IMR-90 (cell line): ENCODE results near the gene CDH13. TPM values are rescaled to one million over a fixed set of nuclear protein-coding genes. Genes with fewer than 3 reads are reported as not detected.

ENCODE experiments used
- ATAC-seq: fragments of 200-7000 bp; cut with Tn5 transposase; 2 replicates; pipeline ENCODE4 v1.9.1; 2020; ENCODE audit warnings: low read depth, mild to moderate bottlenecking, moderate library complexity
- BruUV-seq: library from RNA; stranded (reverse); fragments of 400-500 nt; replicated peaks from 2 replicates; lab custom pipeline; 2021; lab: Mats Ljungman, UMichigan
- CTCF ChIA-PET: fragments of 300-600 bp; formaldehyde crosslinking; extraction: SDS; loops from one replicate; lab custom pipeline; 2021; ENCODE audit warnings: antibody characterized with exemption; lab: Yijun Ruan, JAX
- POLR2A ChIA-PET: fragments of 300-600 bp; sonication (Branson Sonifier 250); formaldehyde crosslinking; loops from one replicate; lab custom pipeline; 2022; ENCODE audit warnings: antibody characterized with exemption; ENCODE audit not compliant: unreplicated experiment; lab: Charles Lee
- DNase-seq: peaks from one replicate; pipeline ENCODE4 v3.0.0; 2013
- H2AFZ ChIP-seq: replicated peaks from 2 replicates; pipeline ENCODE3; 2013; ENCODE audit warnings: low read length, mild to moderate bottlenecking; ENCODE audit not compliant: poor library complexity
- H2AK5ac ChIP-seq: 2 replicates; pipeline ENCODE4 v1.6.1; 2013; ENCODE audit warnings: low read depth, low read length, inconsistent platforms
- H2AK9ac ChIP-seq: replicated peaks from 2 replicates; pipeline ENCODE3; 2013; ENCODE audit warnings: mild to moderate bottlenecking, low read depth, low read length, moderate library complexity; ENCODE audit not compliant: poor library complexity
- H2BK120ac ChIP-seq: 2 replicates; pipeline ENCODE4 v1.6.1; 2013; ENCODE audit warnings: low read depth, low read length, inconsistent platforms
- H2BK15ac ChIP-seq: 3 replicates; pipeline ENCODE4 v1.6.1; 2013; ENCODE audit warnings: low read depth, low read length, inconsistent platforms
- H2BK20ac ChIP-seq: 2 replicates; pipeline ENCODE4 v1.6.1; 2013; ENCODE audit warnings: low read depth, mild to moderate bottlenecking, inconsistent platforms, low read length, moderate library complexity
- H2BK5ac ChIP-seq: 2 replicates; pipeline ENCODE4 v1.6.1; 2013; ENCODE audit warnings: mild to moderate bottlenecking, low read depth, low read length, inconsistent platforms; ENCODE audit not compliant: poor library complexity, severe bottlenecking
- H3K14ac ChIP-seq: replicated peaks from 2 replicates; pipeline ENCODE4 v1.6.1; 2013; ENCODE audit warnings: low read depth, low read length, inconsistent platforms
- H3K18ac ChIP-seq: 2 replicates; pipeline ENCODE4 v1.6.1; 2013; ENCODE audit warnings: low read depth, low read length, control low read depth
- H3K23ac ChIP-seq: 2 replicates; pipeline ENCODE4 v1.6.1; 2013; ENCODE audit warnings: low read depth, low read length, inconsistent platforms
- H3K27ac ChIP-seq: 2 replicates; pipeline ENCODE4 v1.5.1; 2013; ENCODE audit warnings: mild to moderate bottlenecking, control low read depth, low read length; ENCODE audit not compliant: insufficient read depth
- H3K27me3 ChIP-seq: 2 replicates; pipeline ENCODE4 v1.6.1; 2013; ENCODE audit warnings: low read length; ENCODE audit not compliant: control insufficient read depth, insufficient read depth
- H3K36me3 ChIP-seq: 2 replicates; pipeline ENCODE4 v1.6.1; 2013; ENCODE audit warnings: low read length, mixed read lengths; ENCODE audit not compliant: control insufficient read depth, insufficient read depth
- H3K4ac ChIP-seq: 2 replicates; pipeline ENCODE4 v1.6.1; 2013; ENCODE audit warnings: low read depth, low read length, inconsistent platforms
- H3K4me1 ChIP-seq: 2 replicates; pipeline ENCODE4 v1.6.1; 2013; ENCODE audit warnings: low read length, mixed read lengths; ENCODE audit not compliant: control insufficient read depth, insufficient read depth
- H3K4me2 ChIP-seq: 2 replicates; pipeline ENCODE4 v1.6.1; 2013; ENCODE audit warnings: low read depth, mild to moderate bottlenecking, control low read depth, low read length, moderate library complexity
- H3K4me3 ChIP-seq: 2 replicates; pipeline ENCODE4 v1.5.1; 2013; ENCODE audit warnings: low read depth, mild to moderate bottlenecking, control low read depth, low read length, moderate library complexity; ENCODE audit not compliant: insufficient read depth
- H3K56ac ChIP-seq: 2 replicates; pipeline ENCODE4 v1.6.1; 2013; ENCODE audit warnings: low read length, inconsistent platforms; ENCODE audit not compliant: insufficient read depth; ENCODE audit errors: extremely low read depth
- H3K79me1 ChIP-seq, 2 experiments: 2 replicates each; pipeline ENCODE4 v1.6.1; 2013; ENCODE audit warnings: low read length in 2 of 2, inconsistent platforms in 1 of 2, low read depth in 1 of 2
- H3K9ac ChIP-seq: 2 replicates; pipeline ENCODE4 v1.6.1; 2013; ENCODE audit warnings: low read depth, low read length, control low read depth
- H3K9me1 ChIP-seq: 2 replicates; pipeline ENCODE4 v1.6.1; 2013; ENCODE audit warnings: low read length, inconsistent platforms; ENCODE audit not compliant: insufficient read depth
- H3K9me3 ChIP-seq: 2 replicates; pipeline ENCODE4 v1.6.1; 2013; ENCODE audit warnings: low read length; ENCODE audit not compliant: control insufficient read depth, insufficient read depth
- H4K20me1 ChIP-seq: 2 replicates; pipeline ENCODE4 v1.6.1; 2013; ENCODE audit warnings: low read length, inconsistent platforms; ENCODE audit not compliant: insufficient read depth
- H4K5ac ChIP-seq: 2 replicates; pipeline ENCODE4 v1.6.1; 2013; ENCODE audit warnings: mild to moderate bottlenecking, low read depth, low read length, control low read depth
- H4K8ac ChIP-seq, 2 experiments: 2 replicates each; pipeline ENCODE4 v1.6.1; 2013; ENCODE audit warnings: low read depth in 2 of 2, low read length in 2 of 2, control low read depth in 1 of 2, inconsistent platforms in 1 of 2
- H4K91ac ChIP-seq: 2 replicates; pipeline ENCODE4 v1.6.1; 2013; ENCODE audit warnings: low read depth, low read length, inconsistent platforms; ENCODE audit not compliant: insufficient read depth
- BHLHE40 ChIP-seq: fragments of 150-350 bp; IDR thresholded peaks from 2 replicates; pipeline ENCODE4 v1.6.1; 2016; ENCODE audit warnings: mild to moderate bottlenecking, low read depth, low read length
- FOS ChIP-seq: fragments of 150-350 bp; IDR thresholded peaks from 2 replicates; pipeline ENCODE4 v1.6.1; 2016; ENCODE audit warnings: low read depth, low read length
- MAFK ChIP-seq: IDR thresholded peaks from 2 replicates; pipeline ENCODE4 v1.6.1; 2012; ENCODE audit warnings: low read depth, low read length, improper control_type of control experiment
- MXI1 ChIP-seq: IDR thresholded peaks from 2 replicates; pipeline ENCODE4 v1.6.1; 2012; ENCODE audit warnings: low read depth, mild to moderate bottlenecking, low read length, moderate library complexity, borderline replicate concordance
- POLR2A ChIP-seq: IDR thresholded peaks from 2 replicates; pipeline ENCODE4 v1.6.1; 2012; ENCODE audit warnings: mild to moderate bottlenecking, low read depth, low read length
- RAD21 ChIP-seq: IDR thresholded peaks from 2 replicates; pipeline ENCODE4 v1.6.1; 2012; ENCODE audit warnings: low read length, improper control_type of control experiment
- RCOR1 ChIP-seq: IDR thresholded peaks from 2 replicates; pipeline ENCODE4 v1.6.1; 2012; ENCODE audit warnings: mild to moderate bottlenecking, low read length, improper control_type of control experiment; ENCODE audit not compliant: insufficient replicate concordance
- RFX5 ChIP-seq: IDR thresholded peaks from 2 replicates; pipeline ENCODE4 v1.8.0; 2012; ENCODE audit warnings: low read depth, mild to moderate bottlenecking, low read length, moderate library complexity
- SMC3 ChIP-seq: fragments of 150-350 bp; IDR thresholded peaks from 2 replicates; pipeline ENCODE4 v1.6.1; 2016; ENCODE audit warnings: low read depth, mild to moderate bottlenecking, antibody characterized with exemption, low read length, moderate library complexity
- WGBS, 2 experiments: methylation state at CpG; one replicate each; pipeline versions ENCODE4 v1.1.5 to v1.1.7; 2013; ENCODE audit warnings: missing lambda C conversion rate in 2 of 2; ENCODE audit not compliant: insufficient read length in 1 of 2; ENCODE audit errors: extremely low coverage in 2 of 2; 5-methylcytosine and 5-hydroxymethylcytosine counted together
- dilution Hi-C: fragments of 300-500 bp; cut with HindIII; formaldehyde crosslinking; loops from one replicate; pipeline ENCODE4 v1.14.3; 2018; ENCODE audit warnings: low sequenced_read_pairs; ENCODE audit not compliant: unreplicated experiment
- in situ Hi-C: fragments of 300-500 bp; cut with MboI; formaldehyde crosslinking; loops from 3 replicates; pipeline ENCODE4 v1.14.3; 2019; ENCODE audit warnings: low sequenced_read_pairs, inconsistent platforms, mixed read lengths
- intact Hi-C: fragments of 100-400 bp; cut with micrococcal nuclease; formaldehyde crosslinking; loops from 2 replicates; pipeline ENCODE4 v1.10.0; 2022
- polyA plus RNA-seq, 3 experiments: library from polyadenylated mRNA; depleted of rRNA; stranded (reverse); fragments of >200 nt; gene quantifications; 2 replicates each; pipeline ENCODE4 v1.2.3, GENCODE V29; 2012; ENCODE audit warnings: low replicate concordance in 1 of 3
- total RNA-seq: library from RNA; depleted of rRNA; stranded (reverse); fragments of >200 nt; gene quantifications from 2 replicates; pipeline ENCODE4 v1.2.3, GENCODE V29; 2012
- TF ChIP-seq, protein P1 (sequence below): fragments of 150-350 bp; IDR thresholded peaks from 2 replicates; pipeline ENCODE4 v1.6.1; 2017; ENCODE audit warnings: mild to moderate bottlenecking, antibody characterized with exemption, low read length, low read depth
- TF ChIP-seq, protein P2 (sequence below): conservative IDR thresholded peaks from 2 replicates; pipeline ENCODE4 v1.5.1; 2012; ENCODE audit warnings: mild to moderate bottlenecking, low read depth, low read length, improper control_type of control experiment
- TF ChIP-seq, protein P3 (sequence below): fragments of 150-350 bp; IDR thresholded peaks from 2 replicates; pipeline ENCODE4 v1.6.1; 2016; ENCODE audit warnings: low read depth, mild to moderate bottlenecking, low read length, moderate library complexity, borderline replicate concordance

The CDH13 gene
- total and polyA plus RNA-seq, 2 of the 4 experiments (the other 2 are of a cell fraction) = 61.6 to 74.7 TPM

DNA sequence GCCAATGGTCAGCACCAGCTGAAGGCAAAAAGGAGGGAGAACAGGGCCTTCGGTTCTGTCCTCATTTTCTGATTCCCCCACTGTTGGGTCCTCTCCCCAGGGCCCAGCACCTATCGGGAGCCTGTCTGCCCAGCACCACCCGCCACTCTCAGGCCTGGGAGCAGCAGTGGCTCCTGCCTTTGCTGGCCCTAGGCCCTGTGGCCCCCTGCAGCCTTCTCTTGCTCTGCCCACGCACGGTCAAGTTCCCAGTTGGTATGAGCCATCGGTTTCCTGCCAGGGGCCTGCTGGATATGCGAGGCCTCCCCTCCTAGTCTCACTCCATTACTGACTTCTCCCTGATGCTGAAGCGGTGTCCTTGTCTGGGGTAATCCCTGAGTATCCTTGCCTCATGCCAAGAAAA lies 1218.5 kb downstream of the CDH13 start:
- dilution Hi-C loops = no loop called here
- no peak overlapping the region for H3K56ac ChIP-seq
- intact Hi-C loops = no loop called here
- no peaks in the 10 kb centered on the region for H3K79me1 ChIP-seq
- H3K23ac ChIP-seq = no peak overlapping the region
- H2BK20ac ChIP-seq = no peak overlapping the region
- no peak overlapping the region for H3K4me3 ChIP-seq
- H4K91ac ChIP-seq = no peak overlapping the region
- H2AK5ac ChIP-seq = no peak overlapping the region
- no peak overlapping the region for H3K4me2 ChIP-seq
- ChIA-PET POLR2A (no interaction called here), CTCF (no interaction called here)
- WGBS, 2 experiments = 85% methylated on average over 2 of the region's 8 CpGs; no CpG with 5 or more reads in 1 of the 2 experiments
- in situ Hi-C loops = no loop called here
- TF ChIP-seq RAD21 (no peak), MAFK (no peak), SMC3 (no peak), RCOR1 (no peak), MXI1 (no peak), FOS (no peak), RFX5 (no peak), POLR2A (no peak), BHLHE40 (no peak)
- TF ChIP-seq, protein P1, sequence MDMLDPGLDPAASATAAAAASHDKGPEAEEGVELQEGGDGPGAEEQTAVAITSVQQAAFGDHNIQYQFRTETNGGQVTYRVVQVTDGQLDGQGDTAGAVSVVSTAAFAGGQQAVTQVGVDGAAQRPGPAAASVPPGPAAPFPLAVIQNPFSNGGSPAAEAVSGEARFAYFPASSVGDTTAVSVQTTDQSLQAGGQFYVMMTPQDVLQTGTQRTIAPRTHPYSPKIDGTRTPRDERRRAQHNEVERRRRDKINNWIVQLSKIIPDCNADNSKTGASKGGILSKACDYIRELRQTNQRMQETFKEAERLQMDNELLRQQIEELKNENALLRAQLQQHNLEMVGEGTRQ = no peak
- TF ChIP-seq, protein P2, sequence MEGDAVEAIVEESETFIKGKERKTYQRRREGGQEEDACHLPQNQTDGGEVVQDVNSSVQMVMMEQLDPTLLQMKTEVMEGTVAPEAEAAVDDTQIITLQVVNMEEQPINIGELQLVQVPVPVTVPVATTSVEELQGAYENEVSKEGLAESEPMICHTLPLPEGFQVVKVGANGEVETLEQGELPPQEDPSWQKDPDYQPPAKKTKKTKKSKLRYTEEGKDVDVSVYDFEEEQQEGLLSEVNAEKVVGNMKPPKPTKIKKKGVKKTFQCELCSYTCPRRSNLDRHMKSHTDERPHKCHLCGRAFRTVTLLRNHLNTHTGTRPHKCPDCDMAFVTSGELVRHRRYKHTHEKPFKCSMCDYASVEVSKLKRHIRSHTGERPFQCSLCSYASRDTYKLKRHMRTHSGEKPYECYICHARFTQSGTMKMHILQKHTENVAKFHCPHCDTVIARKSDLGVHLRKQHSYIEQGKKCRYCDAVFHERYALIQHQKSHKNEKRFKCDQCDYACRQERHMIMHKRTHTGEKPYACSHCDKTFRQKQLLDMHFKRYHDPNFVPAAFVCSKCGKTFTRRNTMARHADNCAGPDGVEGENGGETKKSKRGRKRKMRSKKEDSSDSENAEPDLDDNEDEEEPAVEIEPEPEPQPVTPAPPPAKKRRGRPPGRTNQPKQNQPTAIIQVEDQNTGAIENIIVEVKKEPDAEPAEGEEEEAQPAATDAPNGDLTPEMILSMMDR = no peak
- TF ChIP-seq, protein P3, sequence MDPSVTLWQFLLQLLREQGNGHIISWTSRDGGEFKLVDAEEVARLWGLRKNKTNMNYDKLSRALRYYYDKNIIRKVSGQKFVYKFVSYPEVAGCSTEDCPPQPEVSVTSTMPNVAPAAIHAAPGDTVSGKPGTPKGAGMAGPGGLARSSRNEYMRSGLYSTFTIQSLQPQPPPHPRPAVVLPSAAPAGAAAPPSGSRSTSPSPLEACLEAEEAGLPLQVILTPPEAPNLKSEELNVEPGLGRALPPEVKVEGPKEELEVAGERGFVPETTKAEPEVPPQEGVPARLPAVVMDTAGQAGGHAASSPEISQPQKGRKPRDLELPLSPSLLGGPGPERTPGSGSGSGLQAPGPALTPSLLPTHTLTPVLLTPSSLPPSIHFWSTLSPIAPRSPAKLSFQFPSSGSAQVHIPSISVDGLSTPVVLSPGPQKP = no peak
- no peak overlapping the region for H3K27ac ChIP-seq
- H3K4me1 ChIP-seq = no peaks in the 10 kb centered on the region
- no peaks in the 10 kb centered on the region for H3K9me1 ChIP-seq
- no peak for ATAC-seq
- no peaks in the 10 kb centered on the region for H3K36me3 ChIP-seq
- H4K20me1 ChIP-seq = no peaks in the 10 kb centered on the region
- no peak for DNase-seq
- no peak overlapping the region for H4K5ac ChIP-seq
- no peak overlapping the region for H3K9ac ChIP-seq
- H3K27me3 ChIP-seq = peaks cover 22% of the 10 kb centered on the region
- H3K14ac ChIP-seq = no peak overlapping the region
- no TSS peak for BruUV-seq
- no peak overlapping the region for H2AFZ ChIP-seq
- no peak overlapping the region for H2BK120ac ChIP-seq
- H3K9me3 ChIP-seq = no peaks in the 10 kb centered on the region
- no peak overlapping the region for H2BK15ac ChIP-seq
- H4K8ac ChIP-seq = no peak overlapping the region
- no peak overlapping the region for H2BK5ac ChIP-seq
- no peak overlapping the region for H3K18ac ChIP-seq
- no peak overlapping the region for H2AK9ac ChIP-seq
- H3K4ac ChIP-seq = no peak overlapping the region
